Activated naive CD8-positive, alpha-beta T cell treated with anti-CD3 and anti-CD28 coated beads, Interleukin-2, amount 50 U/mL, for 16 hours (primary cell): Measurements from ENCODE around the gene FRY.

Experiments
- DNase-seq: peaks from one replicate; pipeline ENCODE4 v3.0.0-alpha.2; 2020; ENCODE audit warnings: low read depth, low spot score

FRY gene

GRCh38 chr13:32309312-32310133 is 277.9 kb downstream of the FRY start:
- no peak for DNase-seq

DNA sequence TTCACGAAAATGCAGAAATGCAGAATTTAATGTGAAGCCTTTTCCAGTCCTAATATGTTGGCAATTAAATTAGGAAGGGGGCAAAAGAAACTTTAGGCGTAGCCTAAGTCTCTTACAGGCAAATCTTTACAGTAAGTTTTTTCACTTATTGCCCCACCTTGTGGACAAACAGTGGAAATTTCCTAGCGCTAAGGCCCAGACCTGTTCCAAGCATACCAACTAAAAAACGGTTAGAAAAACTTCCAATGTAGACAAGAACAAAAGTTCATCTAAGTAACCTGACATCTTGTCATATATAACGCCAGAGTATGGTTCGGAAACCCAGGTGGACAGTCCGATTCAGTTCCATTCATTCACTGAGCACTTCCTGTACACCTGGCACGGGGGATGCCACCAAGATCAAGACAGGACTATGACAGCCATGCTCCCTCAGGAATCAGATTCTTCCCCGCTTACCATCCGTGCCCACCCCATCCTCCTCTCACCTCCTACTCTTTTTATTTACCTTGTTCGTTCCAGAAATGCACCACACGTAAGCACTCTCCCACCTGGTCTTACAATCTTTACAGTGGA is 278.6 kb downstream of the FRY start:
- DNase-seq = no peak

- DNase-seq = no peak
These were observed 279.8 kb downstream of the FRY start for GRCh38 chr13:32311188-32311897.

DNA sequence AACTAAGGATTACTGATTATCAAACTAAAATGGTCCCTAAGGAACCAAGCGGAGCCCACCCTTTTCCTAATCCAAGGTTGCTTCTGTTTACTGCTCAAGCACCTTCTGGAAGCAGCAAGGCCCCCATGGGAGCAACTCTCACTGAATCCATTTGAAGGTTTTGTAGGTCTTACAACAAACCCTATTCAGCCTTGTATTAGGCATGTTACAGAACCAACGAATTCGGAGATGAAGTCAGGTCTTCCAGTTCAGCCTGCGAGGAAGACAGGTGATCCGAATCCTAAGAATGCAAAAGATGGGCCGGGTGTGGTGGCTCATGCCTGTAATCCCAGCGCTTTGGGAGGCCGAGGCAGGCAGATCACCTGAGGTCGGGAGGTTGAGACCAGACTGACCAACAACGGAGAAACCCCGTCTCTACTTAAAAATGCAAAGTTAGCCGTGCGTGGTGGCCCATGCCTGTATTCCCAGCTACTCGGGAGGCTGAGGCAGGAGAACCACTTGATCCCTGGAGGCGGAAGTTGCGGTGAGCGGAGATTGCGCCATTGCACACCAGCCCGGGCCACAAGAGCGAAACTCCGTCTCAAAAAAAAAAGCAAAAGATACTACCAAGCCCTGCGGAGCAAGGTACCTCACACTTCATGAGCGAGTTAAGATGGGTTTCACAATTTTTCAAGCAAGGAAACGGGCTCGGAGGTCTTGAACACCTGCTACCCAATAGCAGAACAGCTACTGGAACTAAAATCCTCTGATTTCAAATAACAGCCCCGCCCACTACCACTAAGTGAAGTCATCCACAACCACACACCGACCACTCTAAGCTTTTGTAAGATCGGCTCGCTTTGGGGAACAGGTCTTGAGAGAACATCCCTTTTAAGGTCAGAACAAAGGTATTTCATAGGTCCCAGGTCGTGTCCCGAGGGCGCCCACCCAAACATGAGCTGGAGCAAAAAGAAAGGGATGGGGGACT is 283.0 kb downstream of the FRY start:
- DNase-seq = peak; percentile 25

- peak; percentile 72 for DNase-seq
These were observed 283.9 kb downstream of the FRY start, which contains the start of the genes BRCA2 and ZAR1L for GRCh38 chr13:32315238-32316027. TSS of gene BRCA2 (plus strand) at chr13:32315508. CDS start at chr13:32316461, 953 bp downstream. TSS of gene ZAR1L (minus strand) at chr13:32315363. CDS start at chr13:32311925, 3,438 bp downstream.

- DNase-seq = no peak
These were observed 284.4 kb downstream of the FRY start for GRCh38 chr13:32316028-32316339.

DNA sequence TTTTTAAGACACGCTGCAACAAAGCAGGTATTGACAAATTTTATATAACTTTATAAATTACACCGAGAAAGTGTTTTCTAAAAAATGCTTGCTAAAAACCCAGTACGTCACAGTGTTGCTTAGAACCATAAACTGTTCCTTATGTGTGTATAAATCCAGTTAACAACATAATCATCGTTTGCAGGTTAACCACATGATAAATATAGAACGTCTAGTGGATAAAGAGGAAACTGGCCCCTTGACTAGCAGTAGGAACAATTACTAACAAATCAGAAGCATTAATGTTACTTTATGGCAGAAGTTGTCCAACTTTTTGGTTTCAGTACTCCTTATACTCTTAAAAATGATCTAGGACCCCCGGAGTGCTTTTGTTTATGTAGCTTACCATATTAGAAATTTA is 284.9 kb downstream of the FRY start:
- DNase-seq = no peak

- no peak for DNase-seq
These were observed 286.3 kb downstream of the FRY start for GRCh38 chr13:32317716-32318465.

DNA sequence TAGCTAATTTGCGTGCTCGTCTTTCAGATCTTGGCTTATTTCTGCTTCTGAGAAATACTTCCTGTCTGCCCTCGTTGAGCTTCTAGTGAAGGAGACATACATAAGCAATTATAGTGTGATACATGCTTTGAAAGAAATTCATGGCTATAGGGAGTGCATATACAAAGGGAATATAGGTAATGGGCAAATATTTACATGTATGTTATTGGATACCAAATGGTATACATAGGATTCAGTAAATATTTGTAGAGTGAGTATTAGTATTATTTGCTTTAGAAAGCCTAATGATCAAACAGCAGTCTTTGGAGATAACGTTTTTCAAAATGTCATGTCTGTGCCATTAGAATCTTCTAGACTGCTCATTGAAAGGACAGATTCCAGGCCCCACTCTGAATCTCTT is 289.0 kb downstream of the FRY start:
- DNase-seq = no peak

DNA sequence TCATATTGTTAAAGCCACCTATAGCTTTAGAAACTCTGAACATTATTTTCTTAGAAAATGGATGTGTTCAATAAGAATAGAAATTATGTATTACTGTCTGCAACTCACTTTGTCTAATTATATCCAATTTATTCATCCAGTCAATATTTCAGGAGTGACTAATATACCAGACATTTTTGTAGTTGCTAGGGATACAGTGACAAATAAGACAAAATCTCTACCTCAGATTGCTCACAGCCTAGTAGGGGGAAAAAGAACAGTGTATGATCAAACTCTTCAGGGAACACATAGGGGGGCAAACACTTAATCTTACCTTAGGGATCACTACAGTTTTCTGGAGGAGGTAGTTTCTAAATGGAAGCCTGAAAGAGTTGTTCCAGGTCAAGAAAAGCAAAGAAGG is 292.3 kb downstream of the FRY start:
- no peak for DNase-seq

- DNase-seq = no peak
These were observed 298.9 kb downstream of the FRY start for GRCh38 chr13:32330441-32330840.

GRCh38 chr13:32334671-32335070 is 303.1 kb downstream of the FRY start:
- DNase-seq = no peak

DNA sequence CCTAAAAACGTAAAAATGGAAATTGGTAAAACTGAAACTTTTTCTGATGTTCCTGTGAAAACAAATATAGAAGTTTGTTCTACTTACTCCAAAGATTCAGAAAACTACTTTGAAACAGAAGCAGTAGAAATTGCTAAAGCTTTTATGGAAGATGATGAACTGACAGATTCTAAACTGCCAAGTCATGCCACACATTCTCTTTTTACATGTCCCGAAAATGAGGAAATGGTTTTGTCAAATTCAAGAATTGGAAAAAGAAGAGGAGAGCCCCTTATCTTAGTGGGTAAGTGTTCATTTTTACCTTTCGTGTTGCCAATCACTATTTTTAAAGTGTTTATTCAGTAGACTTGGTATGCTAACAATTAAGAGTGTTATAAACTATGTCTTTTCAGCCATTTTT is 309.3 kb downstream of the FRY start:
- DNase-seq = no peak

DNA sequence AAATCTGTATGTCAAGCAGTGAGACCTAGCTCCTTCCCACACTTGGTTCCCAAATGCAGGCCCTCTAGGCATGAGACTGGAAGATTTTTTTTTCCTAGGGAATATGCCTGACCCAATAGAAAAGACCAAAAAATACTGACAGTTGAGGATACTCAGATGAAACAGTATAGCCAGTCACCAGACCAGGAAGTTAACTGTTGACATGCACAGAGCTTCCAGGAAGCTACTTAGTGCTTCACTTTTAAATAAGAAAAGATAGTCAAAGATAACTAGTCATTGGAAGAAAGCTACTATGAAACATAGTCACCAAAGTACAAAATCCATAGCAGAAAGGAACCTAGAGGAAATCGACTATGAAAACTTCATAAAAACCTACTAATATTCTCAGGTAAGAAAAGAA is 316.1 kb downstream of the FRY start:
- DNase-seq = no peak
